Vagina (tissue), 2 donors: ENCODE results near the gene CPLX3.

ENCODE experiments used
- CTCF ChIP-seq, 3 experiments: fragments of 450-650 bp in 2 of 3; fragments of 200-600 bp in 1 of 3; sonication (generic) in 1 of 3; IDR thresholded peaks; one replicate each; pipeline ENCODE4 v1.5.1; 2017 to 2019; ENCODE audit warnings: antibody characterized with exemption in 3 of 3, mild to moderate bottlenecking in 2 of 3, moderate library complexity in 2 of 3
- POLR2A ChIP-seq, 2 donors: fragments of 450-650 bp; IDR thresholded peaks; one replicate each; pipeline ENCODE4 v1.6.1; 2017; ENCODE audit warnings: antibody characterized with exemption in 2 of 2, mild to moderate bottlenecking in 2 of 2, moderate library complexity in 2 of 2

GRCh38 chr15:74783808-74784175 is 42.6 kb upstream of the CPLX3 start:
- TF ChIP-seq CTCF (IDR thresholded peaks at IDR 0.05) (no peak), POLR2A (IDR thresholded peaks at IDR 0.05) (no peak)
